ENCODE results near the gene TBC1D1. TPM values are rescaled to one million over a fixed set of nuclear protein-coding genes. Genes with fewer than 3 reads are reported as not detected.

The TBC1D1 gene
- total RNA-seq, 1 experiment from 2014 or later: 56.0 TPM

GRCh38 chr4:38071801-38072431 is 181.0 kb downstream of the TBC1D1 start:
- no peaks in the 10 kb centered on the region for H3K36me3 ChIP-seq (ENCODE audit: control insufficient read depth, insufficient read depth, low read length)
- intact Hi-C loops (cut with micrococcal nuclease; ENCODE audit: unreplicated experiment): loop anchor here (10.0 kb wide), 1 partner anchor 103 kb away; no protein-coding TSS in a partner anchor
- ATAC-seq (no peak), DNase-seq (ENCODE audit: low read depth, low spot score) (no peak)
- no peak overlapping the region for H3K27ac ChIP-seq (ENCODE audit: low read length)
- no peaks in the 10 kb centered on the region for H3K4me1 ChIP-seq (ENCODE audit: control insufficient read depth, insufficient read depth, low read length)
- POLR2A ChIA-PET: no interaction called here
- TF ChIP-seq TCF7L2 (IDR thresholded peaks at IDR 0.05; ENCODE audit: low read depth, low read length): no peak
- no peak for TF ChIP-seq REST (IDR thresholded peaks at IDR 0.05; ENCODE audit: insufficient read depth in 1 of 2, low read depth in 2 of 2, low read length in 1 of 2)
- no peak for TF ChIP-seq POLR2AphosphoS5 (IDR thresholded peaks at IDR 0.05; ENCODE audit: low read depth, low read length)
- TF ChIP-seq SIN3A (IDR thresholded peaks at IDR 0.05; ENCODE audit: borderline replicate concordance, insufficient read depth, low read depth, low read length): no peak
- no peak for TF ChIP-seq CTCF (IDR thresholded peaks at IDR 0.05)
- H3K9me3 ChIP-seq (ENCODE audit: control insufficient read depth, insufficient read depth, low read depth, low read length): no peaks in the 10 kb centered on the region
- BruUV-seq (replicated peaks): no TSS peak
- no peak overlapping the region for H3K4me3 ChIP-seq (ENCODE audit: low read depth in 2 of 2, low read length in 2 of 2)
- CTCF ChIA-PET: no interaction called here
- in situ Hi-C loops (cut with HindIII; ENCODE audit: low pct_unique_long_range_greater_than_20kb, low sequenced_read_pairs): no loop called here
- H3K27me3 ChIP-seq (ENCODE audit: control insufficient read depth, insufficient read depth, low read length): no peaks in the 10 kb centered on the region

- in situ Hi-C loops (cut with HindIII; ENCODE audit: low pct_unique_long_range_greater_than_20kb, low sequenced_read_pairs): no loop called here
- Histone ChIP-seq H3K27me3 (ENCODE audit: control insufficient read depth, insufficient read depth, low read length) (no peaks in the 10 kb centered on the region), H3K4me3 (ENCODE audit: low read depth in 2 of 2, low read length in 2 of 2) (no peak overlapping the region), H3K9me3 (ENCODE audit: control insufficient read depth, insufficient read depth, low read depth, low read length) (no peaks in the 10 kb centered on the region), H3K4me1 (ENCODE audit: control insufficient read depth, insufficient read depth, low read length) (no peaks in the 10 kb centered on the region), H3K36me3 (ENCODE audit: control insufficient read depth, insufficient read depth, low read length) (no peaks in the 10 kb centered on the region), H3K27ac (ENCODE audit: low read length) (no peak overlapping the region)
- DNase-seq (ENCODE audit: low read depth, low spot score) (no peak), ATAC-seq (no peak)
- intact Hi-C loops (cut with micrococcal nuclease; ENCODE audit: unreplicated experiment): loop anchor here (10.0 kb wide), 1 partner anchor 102 kb away; no protein-coding TSS in a partner anchor
- TF ChIP-seq POLR2AphosphoS5 (IDR thresholded peaks at IDR 0.05; ENCODE audit: low read depth, low read length): no peak
- no peak for TF ChIP-seq SIN3A (IDR thresholded peaks at IDR 0.05; ENCODE audit: borderline replicate concordance, insufficient read depth, low read depth, low read length)
- no peak for TF ChIP-seq REST (IDR thresholded peaks at IDR 0.05; ENCODE audit: insufficient read depth in 1 of 2, low read depth in 2 of 2, low read length in 1 of 2)
- TF ChIP-seq CTCF (IDR thresholded peaks at IDR 0.05): no peak
- TF ChIP-seq TCF7L2 (IDR thresholded peaks at IDR 0.05; ENCODE audit: low read depth, low read length): no peak
- BruUV-seq (replicated peaks): no TSS peak
- POLR2A ChIA-PET: no interaction called here
- CTCF ChIA-PET: no interaction called here
Measured at GRCh38 chr4:38072578-38072977, 181.7 kb downstream of the TBC1D1 start.
